ENCODE measurements around the gene NAP1L1. TPM values are rescaled to one million over a fixed set of nuclear protein-coding genes. Genes with fewer than 3 reads are reported as not detected.

Gene NAP1L1
- 907 and 1,539 TPM in 2 replicates for total RNA-seq (ENCODE audit: low replicate concordance)

- no peaks in the 10 kb centered on the region for H3K27me3 ChIP-seq
- H3K9ac ChIP-seq = peak within 1 kb of the TSS; percentile 93
- H3K27ac Mint-ChIP-seq = peak within 1 kb of the TSS; percentile 98
- H3K79me2 ChIP-seq (ENCODE audit: low read depth) = peaks cover 53% of the 10 kb centered on the region
- peaks cover 28% of the 10 kb centered on the region for H3K4me1 Mint-ChIP-seq
- H3F3A ChIP-seq (ENCODE audit: low read depth) = peaks cover 19% of the 10 kb centered on the region
- H3K4me3 Mint-ChIP-seq = peak within 1 kb of the TSS; percentile 97
- H2AFZ ChIP-seq (replicated peaks) = peak within 1 kb of the TSS; percentile 90
- H3K9me3 Mint-ChIP-seq = peaks cover 26% of the 10 kb centered on the region
- peak; percentile 99 for DNase-seq (ENCODE audit: low spot score)
- H3K4me2 ChIP-seq = peak within 1 kb of the TSS; percentile 94
- peak within 1 kb of the TSS; percentile 99 for H3K27ac ChIP-seq
- TF ChIP-seq EZH2 (IDR thresholded peaks at IDR 0.05) (no peak), EZH2phosphoT487 (IDR thresholded peaks at IDR 0.05) (no peak), CTCF (IDR thresholded peaks at IDR 0.05) (peak; percentile 12)
- peaks cover 24% of the 10 kb centered on the region for H3K4me1 ChIP-seq
- peaks cover 2% of the 10 kb centered on the region for H3K27me3 Mint-ChIP-seq (ENCODE audit: insufficient read depth, low read depth)
- no peaks in the 10 kb centered on the region for H3K9me3 ChIP-seq (ENCODE audit: low read depth)
- peaks cover 32% of the 10 kb centered on the region for H3K36me3 Mint-ChIP-seq
- peak within 1 kb of the TSS; percentile 92 for H3K4me3 ChIP-seq
- H4K20me1 ChIP-seq (ENCODE audit: low read depth) = peaks cover 46% of the 10 kb centered on the region
- no peaks in the 10 kb centered on the region for H3K36me3 ChIP-seq
Observed at GRCh38 chr12:76083904-76084862, at the start of gene NAP1L1. TSS of gene NAP1L1 (minus strand) at chr12:76084685. CDS start at chr12:76074219, 10,466 bp downstream.

- H3K9ac ChIP-seq = no peak overlapping the region
- H3K27ac ChIP-seq = no peak overlapping the region
- H3F3A ChIP-seq (ENCODE audit: low read depth) = peaks cover 9% of the 10 kb centered on the region
- H3K4me1 ChIP-seq = no peaks in the 10 kb centered on the region
- H4K20me1 ChIP-seq (ENCODE audit: low read depth) = no peaks in the 10 kb centered on the region
- Mint-ChIP-seq H3K36me3 (no peaks in the 10 kb centered on the region), H3K9me3 (no peaks in the 10 kb centered on the region), H3K27ac (no peak overlapping the region), H3K4me3 (no peak overlapping the region), H3K27me3 (ENCODE audit: insufficient read depth, low read depth) (no peaks in the 10 kb centered on the region), H3K4me1 (peaks cover 3% of the 10 kb centered on the region)
- no peaks in the 10 kb centered on the region for H3K27me3 ChIP-seq
- H3K4me2 ChIP-seq = no peak overlapping the region
- DNase-seq (ENCODE audit: low spot score) = no peak
- H2AFZ ChIP-seq (replicated peaks) = no peak overlapping the region
- no peaks in the 10 kb centered on the region for H3K9me3 ChIP-seq (ENCODE audit: low read depth)
- TF ChIP-seq CTCF (IDR thresholded peaks at IDR 0.05) (no peak), EZH2phosphoT487 (IDR thresholded peaks at IDR 0.05) (no peak), EZH2 (IDR thresholded peaks at IDR 0.05) (no peak)
- no peak overlapping the region for H3K4me3 ChIP-seq
- H3K36me3 ChIP-seq = no peaks in the 10 kb centered on the region
- no peaks in the 10 kb centered on the region for H3K79me2 ChIP-seq (ENCODE audit: low read depth)
Observed at GRCh38 chr12:76127588-76127987, 43.1 kb upstream of the NAP1L1 start.

- Histone ChIP-seq H3K27ac (no peak overlapping the region), H3K9ac (no peak overlapping the region), H3K79me2 (ENCODE audit: low read depth) (no peaks in the 10 kb centered on the region), H2AFZ (replicated peaks) (peak overlapping the region; percentile 76), H3F3A (ENCODE audit: low read depth) (peaks cover 11% of the 10 kb centered on the region), H3K9me3 (ENCODE audit: low read depth) (no peaks in the 10 kb centered on the region), H3K4me3 (no peak overlapping the region), H3K27me3 (no peaks in the 10 kb centered on the region), H3K4me2 (no peak overlapping the region), H3K36me3 (no peaks in the 10 kb centered on the region), H3K4me1 (no peaks in the 10 kb centered on the region), H4K20me1 (ENCODE audit: low read depth) (no peaks in the 10 kb centered on the region)
- no peaks in the 10 kb centered on the region for H3K27me3 Mint-ChIP-seq (ENCODE audit: insufficient read depth, low read depth)
- no peaks in the 10 kb centered on the region for H3K9me3 Mint-ChIP-seq
- peaks cover 3% of the 10 kb centered on the region for H3K4me1 Mint-ChIP-seq
- TF ChIP-seq EZH2phosphoT487 (IDR thresholded peaks at IDR 0.05) = no peak
- TF ChIP-seq EZH2 (IDR thresholded peaks at IDR 0.05) = no peak
- TF ChIP-seq CTCF (IDR thresholded peaks at IDR 0.05) = no peak
- no peak for DNase-seq (ENCODE audit: low spot score)
- H3K27ac Mint-ChIP-seq = no peak overlapping the region
- no peak overlapping the region for H3K4me3 Mint-ChIP-seq
- no peaks in the 10 kb centered on the region for H3K36me3 Mint-ChIP-seq
Observed at GRCh38 chr12:76124456-76124855, 40.0 kb upstream of the NAP1L1 start.
